Esophagus muscularis mucosa (tissue), 4 donors: ENCODE measurements around the gene HTD2.

Source experiments
- CTCF ChIP-seq, 3 experiments: fragments of 200-600 bp in 2 of 3; fragments of 450-650 bp in 1 of 3; sonication (generic) in 2 of 3; IDR thresholded peaks; one replicate each; pipeline ENCODE4 v1.5.1; 2017 to 2019; ENCODE audit warnings: antibody characterized with exemption in 3 of 3, mild to moderate bottlenecking in 2 of 3, moderate library complexity in 1 of 3
- EP300 ChIP-seq: sonication (generic); formaldehyde crosslinking; IDR thresholded peaks from one replicate; pipeline ENCODE4 v1.6.1; 2017; ENCODE audit warnings: antibody characterized with exemption
- POLR2A ChIP-seq: fragments of 450-650 bp; IDR thresholded peaks from one replicate; pipeline ENCODE4 v1.6.1; 2017; ENCODE audit warnings: antibody characterized with exemption, moderate library complexity, mild to moderate bottlenecking, low read depth
- POLR2AphosphoS5 ChIP-seq, 2 donors: sonication (generic); formaldehyde crosslinking; IDR thresholded peaks; one replicate each; pipeline ENCODE4 v1.6.1; 2017; ENCODE audit warnings: antibody characterized with exemption in 2 of 2

- TF ChIP-seq CTCF (IDR thresholded peaks at IDR 0.05) (no peak), EP300 (no peak), POLR2A (no peak), POLR2AphosphoS5 (IDR thresholded peaks at IDR 0.05) (no peak)
Measured at GRCh38 chr3:58337190-58337589, 30.9 kb downstream of the HTD2 start.
